OCI-LY7 (cell line): ENCODE results near the gene NF1. TPM values are rescaled to one million over a fixed set of nuclear protein-coding genes. Genes with fewer than 3 reads are reported as not detected.

Source experiments
- BruUV-seq: library from RNA; stranded (reverse); fragments of 400-500 nt; replicated peaks from 2 replicates; lab custom pipeline; 2021; lab: Mats Ljungman, UMichigan
- CTCF ChIA-PET: fragments of 300-600 bp; sonication (Branson Sonifier 250); formaldehyde crosslinking; loops from one replicate; lab custom pipeline; 2022; ENCODE audit warnings: antibody characterized with exemption; ENCODE audit not compliant: unreplicated experiment; lab: Charles Lee
- POLR2A ChIA-PET: fragments of 300-600 bp; sonication (Branson Sonifier 250); formaldehyde crosslinking; loops from one replicate; lab custom pipeline; 2022; ENCODE audit warnings: antibody characterized with exemption; lab: Charles Lee
- DNase-seq: peaks from one replicate; pipeline ENCODE4 v3.0.0-alpha.2; 2015; ENCODE audit warnings: low spot score
- H2AFZ ChIP-seq: fragments of 200-600 bp; sonication (generic), shearing (Covaris generic); 2 replicates; pipeline ENCODE4 v1.6.1; 2014; ENCODE audit warnings: mild to moderate bottlenecking, antibody characterized with exemption, low read length, moderate library complexity
- H3K27ac ChIP-seq: fragments of 200-600 bp; sonication (generic); 2 replicates; pipeline ENCODE4 v1.5.1; 2014; ENCODE audit warnings: mixed run types, low read depth, mild to moderate bottlenecking, moderate library complexity, low read length, inconsistent platforms; ENCODE audit not compliant: poor library complexity, severe bottlenecking
- H3K36me3 ChIP-seq: fragments of 200-600 bp; sonication (generic); 2 replicates; pipeline ENCODE4 v1.6.1; 2014; ENCODE audit warnings: mild to moderate bottlenecking, antibody characterized with exemption, low read length, moderate library complexity, mixed read lengths; ENCODE audit not compliant: insufficient read depth
- H3K4me1 ChIP-seq: fragments of 200-600 bp; sonication (generic); 2 replicates; pipeline ENCODE4 v1.5.1; 2014; ENCODE audit warnings: mild to moderate bottlenecking, low read length; ENCODE audit not compliant: insufficient read depth, poor library complexity, severe bottlenecking
- H3K4me2 ChIP-seq: fragments of 200-600 bp; sonication (generic); 2 replicates; pipeline ENCODE4 v1.6.1; 2014; ENCODE audit warnings: mild to moderate bottlenecking, low read length
- H3K4me3 ChIP-seq: fragments of 200-600 bp; sonication (generic); 2 replicates; pipeline ENCODE4 v1.5.1; 2014; ENCODE audit warnings: mild to moderate bottlenecking, low read depth, low read length; ENCODE audit not compliant: poor library complexity, severe bottlenecking
- H3K79me2 ChIP-seq: fragments of 200-600 bp; sonication (generic); 2 replicates; pipeline ENCODE4 v1.6.1; 2016; ENCODE audit warnings: low read depth, mild to moderate bottlenecking, low read length, moderate library complexity, mixed read lengths; ENCODE audit not compliant: insufficient read depth
- H3K9me2 ChIP-seq: fragments of 200-600 bp; sonication (generic); 2 replicates; pipeline ENCODE4 v1.6.1; 2016; ENCODE audit warnings: mild to moderate bottlenecking, low read length, mixed read lengths; ENCODE audit not compliant: insufficient read depth
- H3K9me3 ChIP-seq: fragments of 200-600 bp; sonication (generic); 2 replicates; pipeline ENCODE4 v1.6.1; 2014; ENCODE audit warnings: mild to moderate bottlenecking, mixed run types, low read length, mixed read lengths
- H4K20me1 ChIP-seq: fragments of 200-600 bp; sonication (generic); 2 replicates; pipeline ENCODE4 v1.6.1; 2014; ENCODE audit warnings: mild to moderate bottlenecking, antibody characterized with exemption, low read length, moderate library complexity, mixed read lengths; ENCODE audit not compliant: insufficient read depth
- EZH2phosphoT487 ChIP-seq: fragments of 200-600 bp; sonication (generic); IDR thresholded peaks from 2 replicates; pipeline ENCODE4 v1.6.1; 2018; ENCODE audit warnings: low read depth, borderline replicate concordance, mild to moderate bottlenecking, mixed run types, antibody characterized with exemption, low read length, moderate library complexity, mixed read lengths
- intact Hi-C: fragments of 100-400 bp; cut with micrococcal nuclease; formaldehyde crosslinking; loops from one replicate; pipeline ENCODE4 v1.10.0; 2022; ENCODE audit not compliant: unreplicated experiment
- total RNA-seq, 2 experiments: library from RNA; depleted of rRNA in 1 of 2; stranded (reverse); fragments of >200 nt in 1 of 2; shearing (Covaris generic) in 1 of 2; gene quantifications; 2 replicates each; pipeline ENCODE4 v1.2.3, GENCODE V29; 2014 to 2022
- TF ChIP-seq, protein P1 (sequence below): fragments of 200-600 bp; sonication (generic); conservative IDR thresholded peaks from 2 replicates; pipeline ENCODE4 v1.5.1; 2014; ENCODE audit warnings: mild to moderate bottlenecking, antibody characterized with exemption, low read length, moderate library complexity, mixed read lengths

NF1 gene
- total RNA-seq, 2 experiments from 2014 or later = 38.7 to 64.8 TPM

DNA sequence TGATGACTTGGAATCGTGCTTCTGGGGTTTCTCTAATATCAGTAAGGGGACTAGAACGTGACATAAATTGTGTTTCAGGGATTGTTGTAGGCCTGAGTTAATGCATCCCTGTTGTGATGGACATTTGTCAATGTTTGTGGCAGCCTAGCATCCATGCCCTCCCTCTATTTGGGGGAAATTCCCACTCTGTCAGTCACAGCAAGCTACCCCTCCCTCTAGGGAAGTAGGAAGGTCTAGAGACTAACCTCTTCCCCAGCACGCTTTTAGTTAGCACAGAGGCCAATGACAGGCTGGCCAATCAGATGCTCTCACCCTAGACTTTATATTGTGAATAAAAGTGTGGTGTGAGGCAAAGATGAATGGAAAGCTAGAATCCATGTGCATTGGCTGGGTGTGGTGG lies 32.4 kb upstream of the NF1 start:
- Histone ChIP-seq H3K36me3 (no peaks in the 10 kb centered on the region), H3K4me2 (no peak overlapping the region), H3K9me3 (no peaks in the 10 kb centered on the region), H4K20me1 (no peaks in the 10 kb centered on the region), H3K27ac (no peak overlapping the region), H2AFZ (0 out of 2 replicates have a peak overlapping the region, but pooled peaks have one; percentile 17), H3K9me2 (no peaks in the 10 kb centered on the region), H3K4me3 (no peak overlapping the region), H3K4me1 (peaks cover 11% of the 10 kb centered on the region), H3K79me2 (no peaks in the 10 kb centered on the region)
- BruUV-seq = no TSS peak
- POLR2A ChIA-PET = no interaction called here
- intact Hi-C loops = no loop called here
- TF ChIP-seq, protein P1, sequence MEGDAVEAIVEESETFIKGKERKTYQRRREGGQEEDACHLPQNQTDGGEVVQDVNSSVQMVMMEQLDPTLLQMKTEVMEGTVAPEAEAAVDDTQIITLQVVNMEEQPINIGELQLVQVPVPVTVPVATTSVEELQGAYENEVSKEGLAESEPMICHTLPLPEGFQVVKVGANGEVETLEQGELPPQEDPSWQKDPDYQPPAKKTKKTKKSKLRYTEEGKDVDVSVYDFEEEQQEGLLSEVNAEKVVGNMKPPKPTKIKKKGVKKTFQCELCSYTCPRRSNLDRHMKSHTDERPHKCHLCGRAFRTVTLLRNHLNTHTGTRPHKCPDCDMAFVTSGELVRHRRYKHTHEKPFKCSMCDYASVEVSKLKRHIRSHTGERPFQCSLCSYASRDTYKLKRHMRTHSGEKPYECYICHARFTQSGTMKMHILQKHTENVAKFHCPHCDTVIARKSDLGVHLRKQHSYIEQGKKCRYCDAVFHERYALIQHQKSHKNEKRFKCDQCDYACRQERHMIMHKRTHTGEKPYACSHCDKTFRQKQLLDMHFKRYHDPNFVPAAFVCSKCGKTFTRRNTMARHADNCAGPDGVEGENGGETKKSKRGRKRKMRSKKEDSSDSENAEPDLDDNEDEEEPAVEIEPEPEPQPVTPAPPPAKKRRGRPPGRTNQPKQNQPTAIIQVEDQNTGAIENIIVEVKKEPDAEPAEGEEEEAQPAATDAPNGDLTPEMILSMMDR = no peak
- TF ChIP-seq EZH2phosphoT487 = no peak
- no peak for DNase-seq
- CTCF ChIA-PET = interaction anchor here (1.1 kb wide), 1 partner anchor 153 kb away, joined by 5 read pairs; no protein-coding TSS in a partner anchor

DNA sequence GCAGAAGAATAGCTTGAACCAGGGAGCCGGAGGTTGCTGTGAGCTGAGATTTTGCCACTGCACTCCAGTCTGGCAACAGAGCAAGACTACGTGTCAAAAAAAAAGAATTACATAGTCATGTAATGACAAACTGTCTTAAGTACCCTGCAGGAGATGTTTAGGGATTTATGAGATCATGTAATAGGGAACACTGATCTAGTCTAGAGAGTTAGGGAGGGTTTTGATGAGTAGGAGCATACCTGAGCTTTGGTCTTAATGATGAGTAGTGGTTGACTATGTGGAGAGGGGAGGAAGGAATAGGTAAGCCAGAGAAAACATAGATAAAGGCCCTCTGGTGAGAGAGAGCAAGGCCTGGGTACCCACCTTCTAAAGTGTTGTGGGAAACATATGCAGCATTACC lies 30.1 kb upstream of the NF1 start:
- Histone ChIP-seq H3K36me3 (no peaks in the 10 kb centered on the region), H3K27ac (no peak overlapping the region), H2AFZ (no peak overlapping the region), H3K79me2 (no peaks in the 10 kb centered on the region), H3K9me2 (no peaks in the 10 kb centered on the region), H3K4me3 (no peak overlapping the region), H3K4me2 (no peak overlapping the region), H3K9me3 (no peaks in the 10 kb centered on the region), H3K4me1 (peaks cover 11% of the 10 kb centered on the region), H4K20me1 (no peaks in the 10 kb centered on the region)
- no peak for DNase-seq
- TF ChIP-seq EZH2phosphoT487 = no peak
- TF ChIP-seq, protein P1 = no peak
- ChIA-PET POLR2A (interaction anchor here (0.6 kb wide), 2 partner anchors 19 to 40 kb away, joined by 3 read pairs; no protein-coding TSS in a partner anchor), CTCF (no interaction called here)
- intact Hi-C loops = no loop called here
- BruUV-seq = no TSS peak

DNA sequence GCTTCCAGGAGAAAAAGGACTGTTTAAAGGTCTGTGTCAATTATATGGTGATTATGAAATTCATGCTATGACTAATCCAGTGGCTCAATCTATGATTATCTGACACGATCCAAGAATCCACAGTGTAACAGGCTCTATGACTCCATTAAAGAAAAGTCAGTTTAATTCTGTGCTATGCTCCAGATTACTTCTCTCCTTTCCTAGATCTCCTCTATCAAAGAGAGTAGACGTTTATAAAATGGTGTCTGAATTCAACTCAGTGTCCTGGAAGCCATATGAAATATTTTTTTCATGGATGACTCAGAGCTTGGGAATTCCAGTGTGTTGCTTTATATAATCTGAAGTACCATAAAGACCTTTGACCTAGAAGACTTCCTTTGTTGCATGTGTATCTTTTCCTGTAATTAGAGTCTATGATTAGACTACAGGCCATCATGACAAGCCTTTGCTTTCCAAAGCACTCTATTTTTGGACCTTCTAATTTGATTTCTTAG lies 27.0 kb upstream of the NF1 start:
- no peaks in the 10 kb centered on the region for H4K20me1 ChIP-seq
- no peak for DNase-seq
- H3K4me2 ChIP-seq = no peak overlapping the region
- CTCF ChIA-PET = no interaction called here
- H3K4me1 ChIP-seq = no peaks in the 10 kb centered on the region
- TF ChIP-seq, protein P1 = no peak
- TF ChIP-seq EZH2phosphoT487 = no peak
- no peaks in the 10 kb centered on the region for H3K36me3 ChIP-seq
- H3K4me3 ChIP-seq = no peak overlapping the region
- POLR2A ChIA-PET = no interaction called here
- H3K79me2 ChIP-seq = no peaks in the 10 kb centered on the region
- no peaks in the 10 kb centered on the region for H3K9me2 ChIP-seq
- peak overlapping the region; percentile 45 for H2AFZ ChIP-seq
- intact Hi-C loops = no loop called here
- H3K9me3 ChIP-seq = no peaks in the 10 kb centered on the region
- H3K27ac ChIP-seq = no peak overlapping the region
- BruUV-seq = no TSS peak
